Glutamatergic neuron (in vitro differentiated cells): Measurements from ENCODE around the gene NAPEPLD. TPM values are rescaled to one million over a fixed set of nuclear protein-coding genes. Genes with fewer than 3 reads are reported as not detected.
A peak's percentile ranks its signal among the peaks of the same experiment; 100 is the strongest.

ENCODE experiments used
- DNase-seq: peaks from one replicate; pipeline ENCODE4 v3.0.0; 2022
- H3K27ac Mint-ChIP-seq: one replicate; pipeline ENCODE4 v1.8.0; 2020; ENCODE audit warnings: mild to moderate bottlenecking, mixed read lengths, inconsistent platforms; ENCODE audit not compliant: unreplicated experiment
- H3K27me3 Mint-ChIP-seq: one replicate; pipeline ENCODE4 v1.8.0; 2020; ENCODE audit warnings: mild to moderate bottlenecking, moderate library complexity, mixed read lengths, inconsistent platforms; ENCODE audit not compliant: unreplicated experiment
- H3K36me3 Mint-ChIP-seq: one replicate; pipeline ENCODE4 v1.8.0; 2020; ENCODE audit warnings: mild to moderate bottlenecking, mixed read lengths, inconsistent platforms; ENCODE audit not compliant: unreplicated experiment
- H3K4me1 Mint-ChIP-seq: one replicate; pipeline ENCODE4 v1.8.0; 2020; ENCODE audit warnings: mild to moderate bottlenecking, low read depth, mixed read lengths, inconsistent platforms; ENCODE audit not compliant: unreplicated experiment
- H3K4me3 Mint-ChIP-seq: one replicate; pipeline ENCODE4 v1.8.0; 2020; ENCODE audit warnings: mild to moderate bottlenecking, mixed read lengths, inconsistent platforms; ENCODE audit not compliant: unreplicated experiment
- H3K9me3 Mint-ChIP-seq: one replicate; pipeline ENCODE4 v1.8.0; 2020; ENCODE audit warnings: mild to moderate bottlenecking, moderate library complexity, mixed read lengths, inconsistent platforms; ENCODE audit not compliant: unreplicated experiment
- total RNA-seq: library from RNA; stranded (reverse); fragmentation: NEBNext Ultra II Directional; extraction: Animal tissue kit (Norgen Biotek cat#: 25700); gene quantifications from one replicate; pipeline ENCODE4 v1.2.1, GENCODE V29; 2021; ENCODE audit not compliant: unreplicated experiment
- TF ChIP-seq, protein P1 (sequence below): fragments of 200-600 bp; sonication (generic); IDR thresholded peaks from one replicate; pipeline ENCODE4 v1.5.0; 2021; ENCODE audit not compliant: partially characterized antibody, unreplicated experiment

Gene NAPEPLD
- total RNA-seq, 1 donor from 2014 or later = 6.5 TPM

DNA sequence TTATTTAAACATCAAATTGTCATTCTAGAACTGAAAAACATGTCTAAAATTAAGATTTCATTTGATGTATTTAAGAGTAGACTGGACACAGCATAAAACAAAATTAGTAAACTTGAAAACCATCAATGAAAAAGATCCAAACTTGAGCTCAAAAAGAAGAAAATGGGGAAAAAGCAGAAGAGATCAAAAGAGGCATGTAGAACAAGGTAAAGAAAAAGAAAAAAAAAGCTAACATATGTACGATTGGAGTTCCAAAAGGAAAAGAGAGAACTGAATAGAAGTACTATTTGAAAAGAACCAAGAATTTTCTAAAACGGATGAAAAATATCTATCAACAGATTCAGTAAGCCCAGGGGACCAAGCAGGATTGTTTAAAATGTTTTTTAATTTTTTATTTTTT is 77.9 kb downstream of the NAPEPLD start:
- Mint-ChIP-seq H3K36me3 (peaks cover 5% of the 10 kb centered on the region), H3K27ac (no peak overlapping the region), H3K4me3 (no peak overlapping the region), H3K9me3 (peaks cover 3% of the 10 kb centered on the region), H3K27me3 (peaks cover 10% of the 10 kb centered on the region), H3K4me1 (peaks cover 12% of the 10 kb centered on the region)
- TF ChIP-seq, protein P1, sequence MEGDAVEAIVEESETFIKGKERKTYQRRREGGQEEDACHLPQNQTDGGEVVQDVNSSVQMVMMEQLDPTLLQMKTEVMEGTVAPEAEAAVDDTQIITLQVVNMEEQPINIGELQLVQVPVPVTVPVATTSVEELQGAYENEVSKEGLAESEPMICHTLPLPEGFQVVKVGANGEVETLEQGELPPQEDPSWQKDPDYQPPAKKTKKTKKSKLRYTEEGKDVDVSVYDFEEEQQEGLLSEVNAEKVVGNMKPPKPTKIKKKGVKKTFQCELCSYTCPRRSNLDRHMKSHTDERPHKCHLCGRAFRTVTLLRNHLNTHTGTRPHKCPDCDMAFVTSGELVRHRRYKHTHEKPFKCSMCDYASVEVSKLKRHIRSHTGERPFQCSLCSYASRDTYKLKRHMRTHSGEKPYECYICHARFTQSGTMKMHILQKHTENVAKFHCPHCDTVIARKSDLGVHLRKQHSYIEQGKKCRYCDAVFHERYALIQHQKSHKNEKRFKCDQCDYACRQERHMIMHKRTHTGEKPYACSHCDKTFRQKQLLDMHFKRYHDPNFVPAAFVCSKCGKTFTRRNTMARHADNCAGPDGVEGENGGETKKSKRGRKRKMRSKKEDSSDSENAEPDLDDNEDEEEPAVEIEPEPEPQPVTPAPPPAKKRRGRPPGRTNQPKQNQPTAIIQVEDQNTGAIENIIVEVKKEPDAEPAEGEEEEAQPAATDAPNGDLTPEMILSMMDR = no peak
- no peak for DNase-seq

DNA sequence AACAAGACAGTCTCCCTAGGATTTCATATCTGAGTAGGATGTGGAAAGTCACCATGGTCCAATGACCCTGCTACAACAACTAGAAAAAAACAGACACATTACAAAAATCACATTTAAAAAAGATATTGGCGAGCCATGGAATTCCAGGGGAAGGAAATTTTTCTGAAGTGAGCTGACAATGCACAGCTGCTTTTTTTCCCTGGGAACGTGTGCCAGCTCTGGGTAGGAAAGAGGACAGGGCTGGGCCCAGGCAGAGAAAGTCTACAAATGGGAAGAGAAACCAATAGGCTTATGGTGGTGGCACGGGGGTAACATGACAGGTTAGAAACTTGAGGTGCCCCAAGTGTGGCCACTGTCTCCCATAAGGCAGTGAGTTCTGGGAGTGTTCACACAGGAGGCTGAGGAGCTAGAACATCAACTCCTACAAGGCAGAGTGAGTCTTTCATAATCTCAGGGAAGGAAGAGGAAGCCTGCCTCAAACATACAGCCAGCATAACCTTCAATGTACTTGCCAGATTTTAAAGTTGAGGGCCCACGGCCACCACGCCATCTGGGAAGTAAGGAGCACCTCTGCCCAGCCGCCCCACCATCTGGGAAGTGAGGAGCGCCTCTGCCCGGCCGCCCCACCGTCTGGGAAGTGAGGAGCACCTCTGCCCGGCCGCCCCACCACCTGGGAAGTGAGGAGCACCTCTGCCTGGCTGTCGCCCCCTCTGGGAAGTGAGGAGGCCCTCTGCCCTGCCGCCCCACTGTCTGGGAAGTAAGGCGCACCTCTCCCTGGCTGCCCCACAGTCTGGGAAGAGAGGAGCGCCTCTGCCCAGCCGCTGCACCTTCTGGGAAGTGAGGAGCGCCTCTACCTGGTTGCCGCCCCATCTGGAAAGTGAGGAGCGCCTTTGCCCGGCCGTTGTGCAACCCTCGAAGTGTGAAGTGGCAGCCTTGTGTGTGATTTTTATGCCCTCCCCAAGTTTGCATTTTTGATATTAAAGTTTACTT is 80.2 kb downstream of the NAPEPLD start:
- Mint-ChIP-seq H3K4me3 (no peak overlapping the region), H3K4me1 (peaks cover under 1% of the 10 kb centered on the region), H3K27ac (no peak overlapping the region), H3K27me3 (no peaks in the 10 kb centered on the region), H3K36me3 (peaks cover 5% of the 10 kb centered on the region), H3K9me3 (no peaks in the 10 kb centered on the region)
- TF ChIP-seq, protein P1 = no peak
- no peak for DNase-seq

DNA sequence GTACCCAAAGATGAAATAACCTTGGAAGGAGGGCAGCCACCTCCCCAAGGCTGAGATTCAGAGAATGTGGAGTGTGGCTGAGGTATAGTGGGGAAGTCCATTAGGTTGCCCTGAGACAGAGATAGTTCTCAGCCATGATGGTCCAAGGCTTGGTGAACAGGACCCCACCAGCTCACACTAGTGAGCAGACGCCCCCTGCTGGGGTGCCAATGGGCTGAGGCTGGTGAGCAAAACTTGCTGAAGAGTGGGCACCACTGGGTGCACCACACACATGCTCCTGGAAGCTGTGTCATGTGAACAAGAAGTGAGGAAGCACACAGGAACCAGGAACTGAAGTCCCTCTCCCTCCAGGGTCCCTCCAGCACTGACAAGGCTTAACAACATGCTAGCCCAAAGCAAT is 83.2 kb downstream of the NAPEPLD start:
- no peak overlapping the region for H3K4me3 Mint-ChIP-seq

DNA sequence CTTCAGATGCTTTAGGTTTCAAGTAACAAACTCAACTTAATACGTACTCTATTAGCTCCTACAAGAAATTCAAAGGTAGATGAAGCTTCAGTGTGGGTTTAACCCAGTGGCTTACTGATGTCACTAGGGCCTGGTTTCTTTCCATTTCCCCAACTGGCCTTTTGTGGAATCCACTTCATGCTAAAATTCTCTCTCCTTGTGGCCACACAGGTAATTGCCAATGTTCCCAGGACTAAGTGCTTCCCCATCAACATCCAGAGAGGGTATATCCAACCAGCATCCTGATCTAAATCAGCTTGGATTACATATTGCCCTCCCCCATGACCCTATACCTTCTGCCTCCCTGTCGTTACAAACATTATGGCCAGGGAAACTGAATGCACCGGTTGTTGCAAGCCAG is 85.0 kb downstream of the NAPEPLD start:
- DNase-seq = no peak
- H3K36me3 Mint-ChIP-seq = peaks cover 5% of the 10 kb centered on the region
- TF ChIP-seq, protein P1 = no peak
- H3K4me1 Mint-ChIP-seq = no peaks in the 10 kb centered on the region
- H3K4me3 Mint-ChIP-seq = no peak overlapping the region
- no peaks in the 10 kb centered on the region for H3K9me3 Mint-ChIP-seq
- H3K27ac Mint-ChIP-seq = no peak overlapping the region
- no peaks in the 10 kb centered on the region for H3K27me3 Mint-ChIP-seq

More for the DNA sequence above, 83.2 kb downstream of the NAPEPLD start:
- Mint-ChIP-seq H3K9me3 (no peaks in the 10 kb centered on the region), H3K4me1 (no peaks in the 10 kb centered on the region), H3K27ac (no peak overlapping the region), H3K27me3 (no peaks in the 10 kb centered on the region), H3K36me3 (peaks cover 5% of the 10 kb centered on the region)
- peak; percentile 70 for DNase-seq
- TF ChIP-seq, protein P1 = peak; percentile 36

DNA sequence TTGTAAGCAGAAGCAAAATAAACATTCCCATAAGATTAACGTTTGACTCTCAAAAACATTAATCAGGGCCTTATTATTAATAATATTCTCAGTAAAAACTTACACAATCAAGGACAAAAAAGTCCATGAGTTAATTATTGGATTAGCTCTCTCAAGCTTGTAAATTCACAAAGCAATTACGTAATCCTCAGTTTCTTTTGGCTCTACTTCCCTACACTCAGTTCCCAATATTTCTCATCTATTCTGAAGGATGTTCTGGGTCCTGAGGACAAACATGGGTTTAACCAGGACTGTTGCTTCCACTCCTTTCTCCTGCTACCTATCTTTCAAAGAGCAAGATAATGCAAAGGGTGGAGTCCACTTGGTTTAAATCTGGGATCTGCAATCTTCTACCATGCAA is 89.4 kb downstream of the NAPEPLD start:
- H3K27me3 Mint-ChIP-seq = no peaks in the 10 kb centered on the region
- H3K9me3 Mint-ChIP-seq = no peaks in the 10 kb centered on the region
- TF ChIP-seq, protein P1 = no peak
- H3K4me1 Mint-ChIP-seq = peaks cover 5% of the 10 kb centered on the region
- H3K4me3 Mint-ChIP-seq = no peak overlapping the region
- no peaks in the 10 kb centered on the region for H3K36me3 Mint-ChIP-seq
- DNase-seq = no peak
- no peak overlapping the region for H3K27ac Mint-ChIP-seq
